Endothelial cell of hepatic sinusoid (primary cell): Measurements from ENCODE around the gene NUP205.

Experiments
- in situ Hi-C: cut with HindIII; loops from 2 replicates; pipeline ENCODE4 v1.10.0; 2017; ENCODE audit warnings: low sequenced_read_pairs

The NUP205 gene

GRCh38 chr7:135557455-135558336 is at the start of gene NUP205:
Gene NUP205, plus strand, starts transcription at chr7:135557917. Its CDS starts 28 bp downstream, at chr7:135557945.
- in situ Hi-C loops: no loop called here

GRCh38 chr7:135508883-135509588 is 48.7 kb upstream of the NUP205 start:
- in situ Hi-C loops: loop anchor here (5.0 kb wide), 2 partner anchors 92 to 142 kb away; no protein-coding TSS in a partner anchor

- in situ Hi-C loops: loop anchor here (5.0 kb wide), 2 partner anchors 92 to 142 kb away; no protein-coding TSS in a partner anchor
These were observed 48.2 kb upstream of the NUP205 start for GRCh38 chr7:135509589-135509838.

- in situ Hi-C loops: loop anchor here (5.0 kb wide), 2 partner anchors 93 to 143 kb away; no protein-coding TSS in a partner anchor
These were observed 47.7 kb upstream of the NUP205 start, which contains the start of gene CNOT4 for GRCh38 chr7:135509839-135510591. Gene CNOT4, minus strand, starts transcription at chr7:135510102. Its CDS starts 71,771 bp downstream, at chr7:135438331.

GRCh38 chr7:135510592-135511183 is 47.0 kb upstream of the NUP205 start:
- in situ Hi-C loops: no loop called here

GRCh38 chr7:135512135-135512887 is 45.4 kb upstream of the NUP205 start:
- in situ Hi-C loops: no loop called here

GRCh38 chr7:135514856-135515255 is 42.9 kb upstream of the NUP205 start:
- in situ Hi-C loops: loop anchor here (5.0 kb wide), 1 partner anchor 72 kb away; no protein-coding TSS in a partner anchor

- in situ Hi-C loops: loop anchor here (5.0 kb wide), 1 partner anchor 70 kb away; no protein-coding TSS in a partner anchor
These were observed 40.7 kb upstream of the NUP205 start for GRCh38 chr7:135517060-135517459.

- in situ Hi-C loops: loop anchor here (5.0 kb wide), 1 partner anchor 69 kb away; no protein-coding TSS in a partner anchor
These were observed 39.0 kb upstream of the NUP205 start for GRCh38 chr7:135518748-135519147.

GRCh38 chr7:135519233-135519688 is 38.5 kb upstream of the NUP205 start:
- in situ Hi-C loops: loop anchor here (5.0 kb wide), 1 partner anchor 68 kb away; no protein-coding TSS in a partner anchor

GRCh38 chr7:135519871-135520270 is 37.8 kb upstream of the NUP205 start:
- in situ Hi-C loops: loop anchor here (5.0 kb wide), 1 partner anchor 67 kb away; no protein-coding TSS in a partner anchor

- in situ Hi-C loops: no loop called here
These were observed 35.2 kb upstream of the NUP205 start for GRCh38 chr7:135522509-135522908.

GRCh38 chr7:135523146-135523545 is 34.6 kb upstream of the NUP205 start:
- in situ Hi-C loops: no loop called here

GRCh38 chr7:135525426-135525825 is 32.3 kb upstream of the NUP205 start:
- in situ Hi-C loops: no loop called here

- in situ Hi-C loops: no loop called here
These were observed 30.7 kb upstream of the NUP205 start for GRCh38 chr7:135527025-135527424.

- in situ Hi-C loops: no loop called here
These were observed 21.6 kb upstream of the NUP205 start for GRCh38 chr7:135536150-135536549.

GRCh38 chr7:135537453-135537852 is 20.3 kb upstream of the NUP205 start:
- in situ Hi-C loops: no loop called here

- in situ Hi-C loops: no loop called here
These were observed 19.8 kb upstream of the NUP205 start for GRCh38 chr7:135537905-135538304.

- in situ Hi-C loops: no loop called here
These were observed 19.3 kb upstream of the NUP205 start for GRCh38 chr7:135538376-135538775.

GRCh38 chr7:135539629-135540028 is 18.1 kb upstream of the NUP205 start:
- in situ Hi-C loops: no loop called here
